ENCODE data around the gene CLDN18.

GRCh38 chr3:138063416-138063815 lies 53.5 kb downstream of the CLDN18 start:
- TF ChIP-seq ELF1 (IDR thresholded peaks at IDR 0.05; ENCODE audit: borderline replicate concordance, low read depth) (no peak), MAX (IDR thresholded peaks at IDR 0.05) (no peak), POLR2AphosphoS5 (IDR thresholded peaks at IDR 0.05; ENCODE audit: low read depth, low read length) (no peak), POLR2A (IDR thresholded peaks at IDR 0.05; ENCODE audit: borderline replicate concordance, extremely low read depth, insufficient read depth, insufficient read length) (no peak)
- TF ChIP-seq, protein P1, sequence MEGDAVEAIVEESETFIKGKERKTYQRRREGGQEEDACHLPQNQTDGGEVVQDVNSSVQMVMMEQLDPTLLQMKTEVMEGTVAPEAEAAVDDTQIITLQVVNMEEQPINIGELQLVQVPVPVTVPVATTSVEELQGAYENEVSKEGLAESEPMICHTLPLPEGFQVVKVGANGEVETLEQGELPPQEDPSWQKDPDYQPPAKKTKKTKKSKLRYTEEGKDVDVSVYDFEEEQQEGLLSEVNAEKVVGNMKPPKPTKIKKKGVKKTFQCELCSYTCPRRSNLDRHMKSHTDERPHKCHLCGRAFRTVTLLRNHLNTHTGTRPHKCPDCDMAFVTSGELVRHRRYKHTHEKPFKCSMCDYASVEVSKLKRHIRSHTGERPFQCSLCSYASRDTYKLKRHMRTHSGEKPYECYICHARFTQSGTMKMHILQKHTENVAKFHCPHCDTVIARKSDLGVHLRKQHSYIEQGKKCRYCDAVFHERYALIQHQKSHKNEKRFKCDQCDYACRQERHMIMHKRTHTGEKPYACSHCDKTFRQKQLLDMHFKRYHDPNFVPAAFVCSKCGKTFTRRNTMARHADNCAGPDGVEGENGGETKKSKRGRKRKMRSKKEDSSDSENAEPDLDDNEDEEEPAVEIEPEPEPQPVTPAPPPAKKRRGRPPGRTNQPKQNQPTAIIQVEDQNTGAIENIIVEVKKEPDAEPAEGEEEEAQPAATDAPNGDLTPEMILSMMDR (IDR thresholded peaks at IDR 0.05 in 2 of 3, conservative IDR thresholded peaks at IDR 0.05 in 1 of 3; ENCODE audit: borderline replicate concordance in 1 of 3, insufficient read depth in 1 of 3, low read depth in 2 of 3, low read length in 2 of 3): no peak
- TF ChIP-seq, protein P2, sequence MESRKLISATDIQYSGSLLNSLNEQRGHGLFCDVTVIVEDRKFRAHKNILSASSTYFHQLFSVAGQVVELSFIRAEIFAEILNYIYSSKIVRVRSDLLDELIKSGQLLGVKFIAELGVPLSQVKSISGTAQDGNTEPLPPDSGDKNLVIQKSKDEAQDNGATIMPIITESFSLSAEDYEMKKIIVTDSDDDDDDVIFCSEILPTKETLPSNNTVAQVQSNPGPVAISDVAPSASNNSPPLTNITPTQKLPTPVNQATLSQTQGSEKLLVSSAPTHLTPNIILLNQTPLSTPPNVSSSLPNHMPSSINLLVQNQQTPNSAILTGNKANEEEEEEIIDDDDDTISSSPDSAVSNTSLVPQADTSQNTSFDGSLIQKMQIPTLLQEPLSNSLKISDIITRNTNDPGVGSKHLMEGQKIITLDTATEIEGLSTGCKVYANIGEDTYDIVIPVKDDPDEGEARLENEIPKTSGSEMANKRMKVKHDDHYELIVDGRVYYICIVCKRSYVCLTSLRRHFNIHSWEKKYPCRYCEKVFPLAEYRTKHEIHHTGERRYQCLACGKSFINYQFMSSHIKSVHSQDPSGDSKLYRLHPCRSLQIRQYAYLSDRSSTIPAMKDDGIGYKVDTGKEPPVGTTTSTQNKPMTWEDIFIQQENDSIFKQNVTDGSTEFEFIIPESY (IDR thresholded peaks at IDR 0.05; ENCODE audit: extremely low read depth, insufficient replicate concordance, low read length): no peak

All from HCT116 (cell line).